ENCODE results near the gene ERC2. TPM values are rescaled to one million over a fixed set of nuclear protein-coding genes. Genes with fewer than 3 reads are reported as not detected.

Gene ERC2
- total and polyA plus RNA-seq, 11 donors: 0.16 to 3.8 (median 1.6) TPM

DNA sequence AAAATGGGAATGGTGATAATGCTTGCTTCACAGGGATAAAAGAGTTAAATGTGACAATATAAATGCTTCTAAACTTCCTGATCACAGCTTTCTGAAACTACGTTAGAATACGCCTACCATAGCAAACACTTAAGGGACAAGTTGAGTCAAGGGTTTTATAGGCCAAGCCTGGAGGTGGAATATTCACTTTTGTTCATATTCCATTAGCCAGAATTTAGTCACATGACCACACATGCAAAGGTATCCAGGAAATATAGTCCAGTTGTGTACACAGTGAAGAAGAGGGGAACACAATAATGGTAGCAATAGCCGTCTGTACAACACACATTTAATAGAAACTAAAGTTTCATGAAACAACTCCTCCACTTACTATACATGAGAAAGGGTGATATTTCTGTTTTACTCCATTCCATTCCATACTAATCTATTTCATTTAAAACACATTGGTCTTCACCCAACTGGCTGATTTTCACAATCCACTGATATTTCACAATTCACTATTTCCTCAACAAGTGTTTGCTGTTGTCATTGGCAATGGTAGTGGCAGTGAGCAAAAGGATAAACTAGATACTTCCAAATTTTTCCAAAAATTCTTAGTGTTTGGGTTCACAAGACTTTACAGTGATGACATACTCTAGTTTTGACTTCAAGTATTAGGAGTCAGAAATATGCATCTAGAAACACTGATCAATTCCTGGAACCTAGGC lies 270.9 kb downstream of the ERC2 start:
- ATAC-seq (peak in 2 of 4 donors; percentile 18 to 67), DNase-seq (no peak)
- Histone ChIP-seq H3K36me3 (no peaks in the 10 kb centered on the region), H3K9me3 (no peaks in the 10 kb centered on the region), H3K27ac (no peak overlapping the region), H3K4me3 (no peak overlapping the region), H3K4me1 (peaks cover 0 to 4% (median 0%) of the 10 kb centered on the region in 12 donors), H3K27me3 (no peaks in the 10 kb centered on the region)
- intact Hi-C loops (cut with DNase I): no loop called here
- WGBS, 4 donors: 57 to 75% (median 68%) methylated on average over 3 of the region's 3 CpGs
- TF ChIP-seq POLR2A (IDR thresholded peaks at IDR 0.05) (no peak), CTCF (IDR thresholded peaks at IDR 0.05) (no peak)

DNA sequence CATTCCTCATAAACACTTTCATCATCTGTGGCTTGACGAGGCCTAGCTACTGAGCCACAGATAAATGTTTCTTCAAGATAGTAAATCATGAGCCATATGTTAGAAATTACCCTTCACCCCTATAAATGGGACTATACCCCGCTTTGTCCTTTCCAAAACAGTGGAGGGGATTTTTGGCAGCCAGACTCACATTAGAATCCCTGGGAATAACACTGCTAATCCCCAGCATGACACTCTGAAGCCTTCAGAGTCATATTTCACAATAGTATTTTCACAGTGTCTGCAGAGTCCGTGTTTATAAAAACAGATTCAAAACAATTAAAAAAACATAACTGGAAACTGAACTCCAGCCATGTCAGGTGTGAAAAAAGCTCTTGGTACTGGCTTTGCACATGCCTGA lies 271.6 kb downstream of the ERC2 start:
- no peaks in the 10 kb centered on the region for H3K9me3 ChIP-seq
- DNase-seq: no peak
- TF ChIP-seq POLR2A (IDR thresholded peaks at IDR 0.05) (no peak), CTCF (IDR thresholded peaks at IDR 0.05) (no peak)
- no peak overlapping the region for H3K27ac ChIP-seq
- 64 to 67% (median 66%) methylated on average over 3 of the region's 3 CpGs for WGBS, 4 donors
- intact Hi-C loops (cut with DNase I): no loop called here
- H3K4me3 ChIP-seq: no peak overlapping the region
- no peaks in the 10 kb centered on the region for H3K36me3 ChIP-seq
- peaks cover 0 to 4% (median 0%) of the 10 kb centered on the region in 12 donors for H3K4me1 ChIP-seq
- H3K27me3 ChIP-seq: no peaks in the 10 kb centered on the region
- peak in 1 of 4 donors; percentile 54 for ATAC-seq

GRCh38 chr3:56193519-56193918 lies 274.7 kb downstream of the ERC2 start:
- no peak overlapping the region for H3K4me3 ChIP-seq
- DNase-seq: no peak
- intact Hi-C loops (cut with DNase I): no loop called here
- H3K4me1 ChIP-seq: peaks cover 0 to 4% (median 0%) of the 10 kb centered on the region in 12 donors
- no peak overlapping the region for H3K27ac ChIP-seq
- TF ChIP-seq POLR2A (IDR thresholded peaks at IDR 0.05): no peak
- TF ChIP-seq CTCF (IDR thresholded peaks at IDR 0.05): no peak
- no peaks in the 10 kb centered on the region for H3K36me3 ChIP-seq
- WGBS, 4 donors: 85 to 91% (median 89%) methylated on average over 3 of the region's 3 CpGs
- H3K9me3 ChIP-seq: no peaks in the 10 kb centered on the region
- H3K27me3 ChIP-seq: no peaks in the 10 kb centered on the region
- no peak for ATAC-seq

DNA sequence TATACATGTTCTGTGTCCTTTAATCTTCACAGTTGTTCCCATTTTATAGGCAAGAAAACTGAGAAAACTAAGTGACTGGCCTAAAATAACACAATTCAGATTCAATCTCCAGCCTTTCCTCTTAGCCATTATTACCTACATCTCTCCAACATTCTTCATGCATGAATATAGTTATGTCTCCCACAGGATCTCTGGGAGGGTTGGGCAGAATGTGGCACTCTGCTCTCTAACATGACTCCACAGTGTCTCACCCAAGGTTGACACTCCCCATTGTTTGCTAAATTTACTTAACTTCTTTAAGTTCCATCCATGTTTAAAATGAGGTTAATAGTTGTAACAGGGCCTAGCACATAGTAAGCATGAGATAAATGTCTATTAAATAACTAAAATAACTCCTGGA lies 276.3 kb downstream of the ERC2 start:
- DNase-seq (no peak), ATAC-seq (no peak)
- Histone ChIP-seq H3K4me3 (no peak overlapping the region), H3K9me3 (no peaks in the 10 kb centered on the region), H3K4me1 (no peaks in the 10 kb centered on the region), H3K27ac (no peak overlapping the region), H3K36me3 (no peaks in the 10 kb centered on the region), H3K27me3 (no peaks in the 10 kb centered on the region)
- intact Hi-C loops (cut with DNase I): no loop called here
- TF ChIP-seq CTCF (IDR thresholded peaks at IDR 0.05): no peak
- no peak for TF ChIP-seq POLR2A (IDR thresholded peaks at IDR 0.05)

Data from heart left ventricle (tissue), 16 donors.